Progenitor cell of endocrine pancreas (in vitro differentiated cells): ENCODE data around the gene KLHDC8B. TPM values are rescaled to one million over a fixed set of nuclear protein-coding genes. Genes with fewer than 3 reads are reported as not detected.

ENCODE experiments used
- DNase-seq: peaks from one replicate; pipeline ENCODE4 v3.0.0; 2021; ENCODE audit warnings: low spot score; ENCODE audit not compliant: unreplicated experiment
- H3K27ac Mint-ChIP-seq: 2 replicates; pipeline ENCODE4 v1.8.0; 2021; ENCODE audit warnings: mild to moderate bottlenecking, moderate library complexity, mixed read lengths
- H3K27me3 Mint-ChIP-seq: 2 replicates; pipeline ENCODE4 v1.8.0; 2021; ENCODE audit warnings: mixed read lengths
- H3K36me3 Mint-ChIP-seq: 2 replicates; pipeline ENCODE4 v1.8.0; 2022; ENCODE audit warnings: mixed read lengths; ENCODE audit not compliant: insufficient read depth
- H3K4me1 Mint-ChIP-seq: 2 replicates; pipeline ENCODE4 v1.8.0; 2021; ENCODE audit warnings: low read depth, mixed read lengths
- H3K4me3 Mint-ChIP-seq: 2 replicates; pipeline ENCODE4 v1.8.0; 2021; ENCODE audit warnings: low read depth, mild to moderate bottlenecking, moderate library complexity, mixed read lengths
- H3K9me3 Mint-ChIP-seq: 2 replicates; pipeline ENCODE4 v1.8.0; 2021; ENCODE audit warnings: low read depth, mixed read lengths
- CTCF ChIP-seq: fragments of 200-600 bp; sonication (generic); IDR thresholded peaks from one replicate; pipeline ENCODE4 v1.5.0; 2021; ENCODE audit warnings: antibody characterized with exemption, mild to moderate bottlenecking; ENCODE audit not compliant: unreplicated experiment
- total RNA-seq: library from RNA; stranded (reverse); gene quantifications from 2 replicates; pipeline ENCODE4 v1.2.1, GENCODE V29; 2021

The KLHDC8B gene
- total RNA-seq, 1 donor from 2014 or later = 41.4 TPM

DNA sequence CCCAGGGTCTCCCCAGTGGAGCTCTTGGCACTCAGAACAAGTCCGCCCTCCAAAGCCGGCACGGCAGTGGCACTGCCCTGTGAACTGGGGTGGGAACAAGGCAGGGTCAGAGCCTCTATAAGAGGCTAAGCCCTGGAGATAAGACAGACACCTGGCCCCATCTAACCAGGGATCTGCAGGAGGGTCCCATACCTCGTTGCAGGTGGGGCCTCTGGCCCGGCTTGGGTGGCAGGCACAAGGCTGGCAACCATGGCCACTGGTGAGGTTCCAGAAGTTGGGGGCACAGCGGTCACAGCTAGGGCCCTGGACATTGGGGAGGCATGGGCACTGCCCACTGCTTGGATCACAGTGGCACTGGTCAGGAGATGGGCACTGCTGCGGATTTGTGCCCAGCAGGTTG lies 47.2 kb upstream of the KLHDC8B start:
- H3K27ac Mint-ChIP-seq = no peak overlapping the region
- no peaks in the 10 kb centered on the region for H3K9me3 Mint-ChIP-seq
- H3K4me1 Mint-ChIP-seq = peaks cover 5% of the 10 kb centered on the region
- H3K27me3 Mint-ChIP-seq = no peaks in the 10 kb centered on the region
- no peak for DNase-seq
- peaks cover 5% of the 10 kb centered on the region for H3K36me3 Mint-ChIP-seq
- no peak for TF ChIP-seq CTCF
- H3K4me3 Mint-ChIP-seq = no peak overlapping the region

- Mint-ChIP-seq H3K27me3 (no peaks in the 10 kb centered on the region), H3K4me3 (no peak overlapping the region), H3K36me3 (peaks cover 5% of the 10 kb centered on the region), H3K4me1 (no peaks in the 10 kb centered on the region), H3K27ac (no peak overlapping the region), H3K9me3 (no peaks in the 10 kb centered on the region)
- no peak for DNase-seq
- no peak for TF ChIP-seq CTCF
Observed at GRCh38 chr3:49124991-49125670, 46.3 kb upstream of the KLHDC8B start.

GRCh38 chr3:49131040-49131439 lies 40.4 kb upstream of the KLHDC8B start:
- DNase-seq = no peak
- no peak for TF ChIP-seq CTCF
- Mint-ChIP-seq H3K27me3 (no peaks in the 10 kb centered on the region), H3K4me1 (peaks cover 14% of the 10 kb centered on the region), H3K9me3 (no peaks in the 10 kb centered on the region), H3K36me3 (no peaks in the 10 kb centered on the region), H3K4me3 (peak overlapping the region; percentile 88), H3K27ac (no peak overlapping the region)

DNA sequence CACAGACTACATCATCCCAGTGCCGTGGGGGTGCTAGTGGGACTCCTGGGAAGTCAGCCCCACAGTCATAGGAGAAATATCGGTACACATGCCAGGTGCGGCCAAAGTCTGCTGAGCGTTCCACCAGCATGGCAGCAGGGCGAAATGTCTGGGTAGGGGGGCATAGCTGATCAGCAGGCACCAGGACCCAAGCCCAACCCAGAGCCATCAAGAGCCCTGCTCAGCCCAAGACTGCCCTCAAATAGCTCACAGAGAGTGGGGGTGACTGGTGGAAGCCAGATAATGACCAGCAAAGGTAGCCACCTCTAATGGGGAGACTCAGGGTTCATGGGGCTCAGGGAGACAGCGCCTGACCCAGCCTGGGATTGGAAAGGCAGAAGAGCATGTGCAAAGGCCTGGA lies 39.8 kb upstream of the KLHDC8B start:
- no peaks in the 10 kb centered on the region for H3K36me3 Mint-ChIP-seq
- peak overlapping the region; percentile 88 for H3K4me3 Mint-ChIP-seq
- H3K27me3 Mint-ChIP-seq = no peaks in the 10 kb centered on the region
- H3K9me3 Mint-ChIP-seq = no peaks in the 10 kb centered on the region
- H3K4me1 Mint-ChIP-seq = peaks cover 14% of the 10 kb centered on the region
- no peak for DNase-seq
- H3K27ac Mint-ChIP-seq = peak overlapping the region; percentile 91
- TF ChIP-seq CTCF = no peak

DNA sequence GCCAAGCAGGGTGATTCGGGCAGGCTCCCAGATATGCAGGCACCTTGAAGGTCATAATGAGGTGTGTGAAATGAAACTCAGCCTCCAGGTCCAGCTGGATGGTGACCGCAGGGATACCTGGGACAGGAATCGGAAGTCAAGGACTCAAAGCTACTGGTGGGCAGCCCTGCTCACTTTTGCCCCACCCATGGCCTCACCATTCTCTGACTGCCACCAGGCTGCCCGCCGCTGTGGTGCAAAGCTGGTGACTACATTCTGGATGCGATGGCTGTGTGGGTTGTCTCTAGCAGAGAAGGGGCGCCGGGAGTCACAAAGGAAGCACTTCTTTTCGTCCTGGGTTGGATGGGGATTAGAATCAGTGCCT lies 39.3 kb upstream of the KLHDC8B start:
- peaks cover 14% of the 10 kb centered on the region for H3K4me1 Mint-ChIP-seq

More for the DNA sequence above, 39.3 kb upstream of the KLHDC8B start:
- TF ChIP-seq CTCF = no peak
- no peak for DNase-seq
- Mint-ChIP-seq H3K27ac (peak overlapping the region; percentile 95), H3K4me3 (peak overlapping the region; percentile 88), H3K9me3 (no peaks in the 10 kb centered on the region), H3K27me3 (no peaks in the 10 kb centered on the region), H3K36me3 (no peaks in the 10 kb centered on the region)
